Measurements from ENCODE around the gene POLR2E. TPM values are rescaled to one million over a fixed set of nuclear protein-coding genes. Genes with fewer than 3 reads are reported as not detected.

The POLR2E gene
- total and polyA plus RNA-seq, 9 of the 15 experiments (the other 6 are each of a cell fraction or from before 2014, with no cell fraction given), result 3.4 to 413 (median 244) TPM

DNA sequence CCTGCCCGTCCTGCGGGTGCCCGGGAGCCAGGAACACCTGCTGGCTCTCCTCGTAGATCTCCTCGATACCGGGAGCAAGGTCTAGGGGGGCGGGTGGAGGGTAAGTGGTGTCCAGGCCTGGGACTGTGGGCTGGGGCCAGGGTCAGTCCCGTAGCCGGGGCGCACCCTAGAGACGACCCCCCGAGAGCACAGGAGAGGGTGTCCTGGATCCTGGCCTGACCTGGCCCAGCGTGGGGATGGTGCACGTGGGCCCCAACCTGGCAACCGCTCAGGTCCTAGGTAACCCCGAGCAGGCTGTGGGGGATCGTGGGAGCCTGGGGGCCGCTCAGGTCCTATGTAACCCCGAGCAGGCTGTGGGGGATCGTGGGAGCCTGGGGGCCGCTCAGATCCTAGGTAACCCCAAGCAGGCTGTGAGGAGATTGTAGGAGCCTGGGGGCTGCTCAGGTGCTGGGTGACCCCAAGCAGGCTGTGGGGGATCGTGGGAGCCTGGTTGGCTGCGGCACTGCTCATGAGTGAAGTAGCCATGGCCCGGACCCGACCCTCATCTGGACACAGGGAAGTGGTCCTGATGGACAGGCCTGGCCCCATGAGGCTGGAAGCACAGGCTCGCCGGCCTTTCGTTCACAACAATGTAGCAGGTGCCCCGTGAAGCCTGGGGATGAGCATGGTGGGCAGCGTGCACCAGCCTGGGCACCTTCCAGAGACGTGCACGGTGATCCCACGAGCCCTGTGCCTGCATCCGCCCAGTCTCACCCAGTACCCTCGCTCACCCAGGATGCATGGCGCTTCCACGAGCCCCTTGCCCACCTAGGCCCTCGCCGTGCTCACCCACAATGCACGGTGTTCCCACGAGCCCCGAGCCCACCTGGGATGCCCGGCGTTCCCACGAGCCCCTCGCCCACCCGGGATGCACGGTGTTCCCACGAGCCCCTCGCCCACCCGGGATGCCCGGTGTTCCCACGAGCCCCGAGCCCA, 14.8 kb upstream of the POLR2E start:
- H3K9ac ChIP-seq (ENCODE audit: insufficient read depth in 1 of 2, low read depth in 2 of 2, low read length in 2 of 2), result no peak overlapping the region
- ChIA-PET POLR2A (no interaction called here), CTCF (ENCODE audit: low intra/inter-chr PET ratio) (no interaction called here)
- peaks cover 9 to 89% of the 10 kb centered on the region in 2 experiments for H3K4me1 ChIP-seq (replicated peaks in 1 of 2; ENCODE audit: control insufficient read depth in 2 of 2, insufficient read depth in 2 of 2, low read length in 2 of 2)
- H3K4me2 ChIP-seq (ENCODE audit: insufficient read depth, low read length), result no peak overlapping the region
- peaks cover 17% of the 10 kb centered on the region for H3K79me2 ChIP-seq (ENCODE audit: control insufficient read depth, insufficient read depth, low read length)
- H3K36me3 ChIP-seq (ENCODE audit: control insufficient read depth, insufficient read depth, low read length), result peaks cover 75% of the 10 kb centered on the region; the same call in 2 of the 3 replicates
- no peak overlapping the region for H3K4me3 ChIP-seq
- in situ Hi-C loops (cut with MboI) (no loop called here), intact Hi-C loops (cut with micrococcal nuclease) (loop anchor here (5.0 kb wide), 1 partner anchor 82 kb away; no protein-coding TSS in a partner anchor)
- no peaks in the 10 kb centered on the region for H3K27me3 ChIP-seq (ENCODE audit: control insufficient read depth in 2 of 2, insufficient read depth in 2 of 2, low read length in 2 of 2)
- ATAC-seq (no peak), DNase-seq (ENCODE audit: extremely low read depth in 1 of 4, low spot score in 3 of 4) (no peak), FAIRE-seq (no peak)
- no peak overlapping the region for H3K27ac ChIP-seq (ENCODE audit: extremely low read depth, low read depth, low read length)
- H4K20me1 ChIP-seq (replicated peaks; ENCODE audit: control insufficient read depth, insufficient read depth, low read length), result no peaks in the 10 kb centered on the region
- no TSS peak for BruUV-seq (replicated peaks)
- no peak overlapping the region for H2AFZ ChIP-seq (ENCODE audit: low read depth, low read length)
- no peaks in the 10 kb centered on the region for H3K9me1 ChIP-seq (ENCODE audit: control insufficient read depth, insufficient read depth, low read length)
- TF ChIP-seq POLR2G (IDR thresholded peaks at IDR 0.05; ENCODE audit: low read depth, low read length) (peak; percentile 35), RFX7 (CRISPR knock-in tag; IDR thresholded peaks at IDR 0.05) (no peak), ZFX (CRISPR knock-in tag; IDR thresholded peaks at IDR 0.05) (no peak), ZNF121 (CRISPR knock-in tag; conservative IDR thresholded peaks at IDR 0.05) (0 out of 2 replicates have a peak, but pooled peaks have one; percentile 7), RBM22 (IDR thresholded peaks at IDR 0.05; ENCODE audit: low read depth, low read length, poor library complexity, severe bottlenecking) (peak; percentile 18)
- H3K9me3 ChIP-seq (replicated peaks; ENCODE audit: control insufficient read depth, insufficient read depth, low read depth, low read length), result no peaks in the 10 kb centered on the region
- WGBS (ENCODE audit: insufficient coverage, low coverage, missing lambda C conversion rate), result 95% methylated on average over 30 of the region's 54 CpGs

Data from K562 (cell line).